ENCODE results near the gene PIGW. TPM values are rescaled to one million over a fixed set of nuclear protein-coding genes. Genes with fewer than 3 reads are reported as not detected.

The PIGW gene
- polyA plus RNA-seq, 1 donor from 2014 or later = 5.4 TPM

- H4K20me1 ChIP-seq (ENCODE audit: insufficient read depth) = no peaks in the 10 kb centered on the region
- H3K36me3 ChIP-seq (ENCODE audit: insufficient read depth, low read length) = no peaks in the 10 kb centered on the region
- no peaks in the 10 kb centered on the region for H3F3A ChIP-seq (ENCODE audit: insufficient read depth, low read length, poor library complexity, severe bottlenecking)
- peak overlapping the region; percentile 94 for H3K4me3 ChIP-seq (ENCODE audit: low read length)
- peak overlapping the region; percentile 100 for H3K4me2 ChIP-seq (ENCODE audit: low read length)
- peaks cover 17% of the 10 kb centered on the region for H3K27me3 ChIP-seq (ENCODE audit: insufficient read depth, low read depth, low read length)
- no peaks in the 10 kb centered on the region for H3K9me3 ChIP-seq (ENCODE audit: low read length)
- H3K9ac ChIP-seq (ENCODE audit: low read length) = peak overlapping the region; percentile 80
- TF ChIP-seq TAF1 (IDR thresholded peaks at IDR 0.05; ENCODE audit: low read depth) = no peak
- no peak for TF ChIP-seq MXI1 (conservative IDR thresholded peaks at IDR 0.05; ENCODE audit: poor library complexity, severe bottlenecking)
- no peak for TF ChIP-seq RAD21 (conservative IDR thresholded peaks at IDR 0.05)
- TF ChIP-seq, protein P1, sequence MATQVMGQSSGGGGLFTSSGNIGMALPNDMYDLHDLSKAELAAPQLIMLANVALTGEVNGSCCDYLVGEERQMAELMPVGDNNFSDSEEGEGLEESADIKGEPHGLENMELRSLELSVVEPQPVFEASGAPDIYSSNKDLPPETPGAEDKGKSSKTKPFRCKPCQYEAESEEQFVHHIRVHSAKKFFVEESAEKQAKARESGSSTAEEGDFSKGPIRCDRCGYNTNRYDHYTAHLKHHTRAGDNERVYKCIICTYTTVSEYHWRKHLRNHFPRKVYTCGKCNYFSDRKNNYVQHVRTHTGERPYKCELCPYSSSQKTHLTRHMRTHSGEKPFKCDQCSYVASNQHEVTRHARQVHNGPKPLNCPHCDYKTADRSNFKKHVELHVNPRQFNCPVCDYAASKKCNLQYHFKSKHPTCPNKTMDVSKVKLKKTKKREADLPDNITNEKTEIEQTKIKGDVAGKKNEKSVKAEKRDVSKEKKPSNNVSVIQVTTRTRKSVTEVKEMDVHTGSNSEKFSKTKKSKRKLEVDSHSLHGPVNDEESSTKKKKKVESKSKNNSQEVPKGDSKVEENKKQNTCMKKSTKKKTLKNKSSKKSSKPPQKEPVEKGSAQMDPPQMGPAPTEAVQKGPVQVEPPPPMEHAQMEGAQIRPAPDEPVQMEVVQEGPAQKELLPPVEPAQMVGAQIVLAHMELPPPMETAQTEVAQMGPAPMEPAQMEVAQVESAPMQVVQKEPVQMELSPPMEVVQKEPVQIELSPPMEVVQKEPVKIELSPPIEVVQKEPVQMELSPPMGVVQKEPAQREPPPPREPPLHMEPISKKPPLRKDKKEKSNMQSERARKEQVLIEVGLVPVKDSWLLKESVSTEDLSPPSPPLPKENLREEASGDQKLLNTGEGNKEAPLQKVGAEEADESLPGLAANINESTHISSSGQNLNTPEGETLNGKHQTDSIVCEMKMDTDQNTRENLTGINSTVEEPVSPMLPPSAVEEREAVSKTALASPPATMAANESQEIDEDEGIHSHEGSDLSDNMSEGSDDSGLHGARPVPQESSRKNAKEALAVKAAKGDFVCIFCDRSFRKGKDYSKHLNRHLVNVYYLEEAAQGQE (IDR thresholded peaks at IDR 0.05; ENCODE audit: borderline replicate concordance) = no peak
- TF ChIP-seq POLR2AphosphoS5 (IDR thresholded peaks at IDR 0.05) = no peak
- no peak for TF ChIP-seq EP300 (conservative IDR thresholded peaks at IDR 0.05; ENCODE audit: poor library complexity, severe bottlenecking)
- peak overlapping the region; percentile 45 for H3K27ac ChIP-seq (ENCODE audit: low read length)
- H3K79me2 ChIP-seq (replicated peaks; ENCODE audit: insufficient read depth, low read length) = peaks cover 40% of the 10 kb centered on the region
- peak overlapping the region; percentile 99 for H2AFZ ChIP-seq (ENCODE audit: low read depth, low read length)
- no peaks in the 10 kb centered on the region for H3K9me2 ChIP-seq (ENCODE audit: insufficient read depth, low read length)
Observed at GRCh38 chr17:36485805-36486203, 49.0 kb upstream of the PIGW start.

- Histone ChIP-seq H2AFZ (ENCODE audit: low read depth, low read length) (peak within 1 kb of the TSS; percentile 99), H3K9me3 (ENCODE audit: low read length) (no peaks in the 10 kb centered on the region), H3K27me3 (ENCODE audit: insufficient read depth, low read depth, low read length) (peaks cover 17% of the 10 kb centered on the region), H3K9me2 (ENCODE audit: insufficient read depth, low read length) (no peaks in the 10 kb centered on the region), H4K20me1 (ENCODE audit: insufficient read depth) (no peaks in the 10 kb centered on the region), H3K79me2 (replicated peaks; ENCODE audit: insufficient read depth, low read length) (peaks cover 46% of the 10 kb centered on the region), H3K4me3 (ENCODE audit: low read length) (peak within 1 kb of the TSS; percentile 94), H3K36me3 (ENCODE audit: insufficient read depth, low read length) (no peaks in the 10 kb centered on the region), H3K9ac (ENCODE audit: low read length) (peak within 1 kb of the TSS; percentile 80), H3K4me2 (ENCODE audit: low read length) (peak within 1 kb of the TSS; percentile 100), H3F3A (ENCODE audit: insufficient read depth, low read length, poor library complexity, severe bottlenecking) (no peaks in the 10 kb centered on the region), H3K27ac (ENCODE audit: low read length) (peak within 1 kb of the TSS; percentile 70)
- peak; percentile 93 for TF ChIP-seq POLR2AphosphoS5 (IDR thresholded peaks at IDR 0.05)
- TF ChIP-seq, protein P1 (IDR thresholded peaks at IDR 0.05; ENCODE audit: borderline replicate concordance) = peak; percentile 93
- TF ChIP-seq, protein P2, sequence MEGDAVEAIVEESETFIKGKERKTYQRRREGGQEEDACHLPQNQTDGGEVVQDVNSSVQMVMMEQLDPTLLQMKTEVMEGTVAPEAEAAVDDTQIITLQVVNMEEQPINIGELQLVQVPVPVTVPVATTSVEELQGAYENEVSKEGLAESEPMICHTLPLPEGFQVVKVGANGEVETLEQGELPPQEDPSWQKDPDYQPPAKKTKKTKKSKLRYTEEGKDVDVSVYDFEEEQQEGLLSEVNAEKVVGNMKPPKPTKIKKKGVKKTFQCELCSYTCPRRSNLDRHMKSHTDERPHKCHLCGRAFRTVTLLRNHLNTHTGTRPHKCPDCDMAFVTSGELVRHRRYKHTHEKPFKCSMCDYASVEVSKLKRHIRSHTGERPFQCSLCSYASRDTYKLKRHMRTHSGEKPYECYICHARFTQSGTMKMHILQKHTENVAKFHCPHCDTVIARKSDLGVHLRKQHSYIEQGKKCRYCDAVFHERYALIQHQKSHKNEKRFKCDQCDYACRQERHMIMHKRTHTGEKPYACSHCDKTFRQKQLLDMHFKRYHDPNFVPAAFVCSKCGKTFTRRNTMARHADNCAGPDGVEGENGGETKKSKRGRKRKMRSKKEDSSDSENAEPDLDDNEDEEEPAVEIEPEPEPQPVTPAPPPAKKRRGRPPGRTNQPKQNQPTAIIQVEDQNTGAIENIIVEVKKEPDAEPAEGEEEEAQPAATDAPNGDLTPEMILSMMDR (IDR thresholded peaks at IDR 0.05; ENCODE audit: poor library complexity, severe bottlenecking) = peak; percentile 12
- TF ChIP-seq EP300 (conservative IDR thresholded peaks at IDR 0.05; ENCODE audit: poor library complexity, severe bottlenecking) = peak; percentile 54
- no peak for TF ChIP-seq RAD21 (conservative IDR thresholded peaks at IDR 0.05)
- peak; percentile 52 for TF ChIP-seq SMC3 (conservative IDR thresholded peaks at IDR 0.05; ENCODE audit: poor library complexity)
- peak; percentile 88 for TF ChIP-seq MXI1 (conservative IDR thresholded peaks at IDR 0.05; ENCODE audit: poor library complexity, severe bottlenecking)
- peak; percentile 78 for TF ChIP-seq TAF1 (IDR thresholded peaks at IDR 0.05; ENCODE audit: low read depth)
- TF ChIP-seq EZH2 (IDR thresholded peaks at IDR 0.05; ENCODE audit: borderline replicate concordance, insufficient read depth, low read length, poor library complexity, severe bottlenecking) = no peak
Observed at GRCh38 chr17:36486204-36487194, 48.3 kb upstream of the PIGW start, which contains the start of gene ZNHIT3. ZNHIT3 (plus strand) TSS chr17:36486681; CDS start chr17:36486700, 19 bp downstream.
